ENCODE data around the gene CPLX3. TPM values are rescaled to one million over a fixed set of nuclear protein-coding genes. Genes with fewer than 3 reads are reported as not detected.

The CPLX3 gene
- total and polyA plus RNA-seq, 2 of the 8 experiments (the other 6 are each of a cell fraction or from before 2014, with no cell fraction given) = 0.17 TPM; not detected in 1

DNA sequence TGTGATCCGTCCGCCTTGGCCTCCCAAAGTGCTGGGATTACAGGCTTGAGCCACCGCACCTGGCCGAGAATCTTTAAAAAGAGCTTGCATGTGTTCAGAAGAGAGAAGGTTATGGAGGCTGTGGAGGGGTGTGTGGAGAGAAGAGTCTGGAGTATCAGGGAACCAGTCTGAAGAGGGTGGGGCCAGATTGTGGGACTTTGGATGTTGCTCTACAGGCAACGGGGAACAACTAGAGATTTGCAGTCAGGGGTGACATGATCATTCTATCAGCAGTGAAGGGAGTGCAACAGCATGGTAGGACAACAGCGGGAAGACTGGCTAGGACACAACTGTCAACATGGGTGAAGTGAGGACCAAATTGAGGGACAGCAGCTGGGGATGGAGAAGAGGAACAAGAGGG, 37.9 kb downstream of the CPLX3 start:
- Histone ChIP-seq H3K4me1 (replicated peaks in 1 of 4; ENCODE audit: control insufficient read depth in 3 of 4, insufficient read depth in 4 of 4, low read length in 3 of 4) (no peaks in the 10 kb centered on the region), H4K20me1 (replicated peaks in 1 of 2; ENCODE audit: control insufficient read depth in 1 of 2, insufficient read depth in 2 of 2, low read length in 2 of 2) (peaks cover 3 to 8% of the 10 kb centered on the region in 2 experiments), H4K8ac (ENCODE audit: extremely low read depth, insufficient read depth, low read length) (no peak overlapping the region), H3K56ac (replicated peaks; ENCODE audit: insufficient read length, low read depth, low read length) (no peak overlapping the region), H3K23me2 (ENCODE audit: low read depth, low read length) (peaks cover 2% of the 10 kb centered on the region; the same call in 1 of the 2 replicates), H2AFZ (ENCODE audit: low read length) (no peak overlapping the region), H3K9me3 (ENCODE audit: insufficient read depth in 2 of 2, low read depth in 1 of 2, low read length in 1 of 2) (no peaks in the 10 kb centered on the region), H3K9ac (replicated peaks in 1 of 4; ENCODE audit: extremely low read depth in 1 of 4, low read depth in 3 of 4, low read length in 3 of 4) (no peak overlapping the region), H3K27ac (ENCODE audit: low read depth, low read length) (no peak overlapping the region), H2BK5ac (ENCODE audit: low read depth, low read length) (no peak overlapping the region; the same call in 1 of the 2 replicates), H3K79me1 (ENCODE audit: low read depth, low read length) (peaks cover 8% of the 10 kb centered on the region), H4K91ac (replicated peaks; ENCODE audit: insufficient read length, low read length) (no peak overlapping the region), H2BK15ac (ENCODE audit: low read length) (no peak overlapping the region), H2AK5ac (ENCODE audit: low read depth, low read length) (no peak overlapping the region), H3K18ac (ENCODE audit: extremely low read depth, low read length) (no peak overlapping the region), H3K4me3 (ENCODE audit: extremely low read depth in 1 of 4, insufficient read depth in 2 of 4, low read depth in 3 of 4, low read length in 4 of 4) (no peak overlapping the region), H3K27me3 (replicated peaks in 1 of 4; ENCODE audit: control insufficient read depth in 3 of 4, extremely low read depth in 1 of 4, insufficient read depth in 3 of 4, low read length in 3 of 4) (no peaks in the 10 kb centered on the region), H2BK120ac (replicated peaks; ENCODE audit: low read depth, low read length) (no peak overlapping the region), H3K4ac (replicated peaks; ENCODE audit: insufficient read length, low read depth, low read length) (no peak overlapping the region), H3K36me3 (ENCODE audit: control insufficient read depth in 2 of 4, insufficient read depth in 4 of 4, low read length in 3 of 4) (no peaks in the 10 kb centered on the region), H2BK12ac (ENCODE audit: low read depth, low read length) (no peak overlapping the region), H3K14ac (ENCODE audit: insufficient read length) (no peak overlapping the region), H3K79me2 (ENCODE audit: control insufficient read depth in 1 of 2, insufficient read depth in 2 of 2, low read length in 2 of 2) (peaks cover 0 to 30% of the 10 kb centered on the region in 2 experiments; a peak in 2 of 4 replicates), H3K4me2 (ENCODE audit: insufficient read depth in 1 of 2, low read depth in 2 of 2, low read length in 2 of 2) (no peak overlapping the region), H3K23ac (ENCODE audit: insufficient read length) (no peak overlapping the region), H4K5ac (ENCODE audit: insufficient read length, low read depth, low read length) (no peak overlapping the region), H2BK20ac (ENCODE audit: low read length) (no peak overlapping the region)
- 82% methylated on average over 6 of the region's 6 CpGs; no CpG with 5 or more reads in 1 of the 2 experiments for WGBS, 2 experiments (ENCODE audit: extremely low coverage in 1 of 2, insufficient coverage in 1 of 2, insufficient read length in 1 of 2, insufficient replicate concordance in 2 of 2, low coverage in 1 of 2, low lambda C conversion rate in 2 of 2, missing lambda C conversion rate in 1 of 2)
- CTCF ChIA-PET (ENCODE audit: partially characterized antibody) = interaction anchor here (0.7 to 1.2 kb wide), 3 partner anchors 9 to 232 kb away, joined by 3 read pairs; no protein-coding TSS in a partner anchor
- POLR2A ChIA-PET (ENCODE audit: partially characterized antibody) = interaction anchor here (0.9 to 1.2 kb wide), 3 partner anchors 14 to 37 kb away, joined by 3 to 4 read pairs (median 3); no protein-coding TSS in a partner anchor
- no peak for DNase-seq (ENCODE audit: low read depth in 1 of 2, low spot score in 2 of 2)
- FAIRE-seq = no peak
- TF ChIP-seq E2F6 (IDR thresholded peaks at IDR 0.05) = no peak
- TF ChIP-seq GTF2F1 (IDR thresholded peaks at IDR 0.05; ENCODE audit: borderline replicate concordance, low read depth, low read length) = no peak
- no peak for TF ChIP-seq CBX8 (IDR thresholded peaks at IDR 0.05; ENCODE audit: borderline replicate concordance, low read depth, low read length)
- TF ChIP-seq EP300 (IDR thresholded peaks at IDR 0.05; ENCODE audit: borderline replicate concordance in 1 of 2, low read depth in 2 of 2, low read length in 2 of 2) = no peak
- TF ChIP-seq NANOG (IDR thresholded peaks at IDR 0.05; ENCODE audit: insufficient read depth, low read depth, low read length, poor library complexity, severe bottlenecking) = no peak
- no peak for TF ChIP-seq SUZ12 (IDR thresholded peaks at IDR 0.05; ENCODE audit: low read length)
- no peak for TF ChIP-seq HDAC2 (IDR thresholded peaks at IDR 0.05; ENCODE audit: borderline replicate concordance in 1 of 2, low read depth in 2 of 2, low read length in 2 of 2)
- no peak for TF ChIP-seq SP4 (IDR thresholded peaks at IDR 0.05; ENCODE audit: low read length)
- TF ChIP-seq TEAD4 (IDR thresholded peaks at IDR 0.05; ENCODE audit: low read depth, low read length) = no peak
- TF ChIP-seq SIX5 (IDR thresholded peaks at IDR 0.05; ENCODE audit: low read depth, low read length) = no peak
- no peak for TF ChIP-seq GABPA (IDR thresholded peaks at IDR 0.05; ENCODE audit: borderline replicate concordance, insufficient read depth, low read length)
- no peak for TF ChIP-seq CTBP2 (IDR thresholded peaks at IDR 0.05; ENCODE audit: borderline replicate concordance, insufficient read depth, insufficient read length, low read length)

Measured in H1 (cell line).